Measurements from ENCODE around the gene RTN4RL2. TPM values are rescaled to one million over a fixed set of nuclear protein-coding genes. Genes with fewer than 3 reads are reported as not detected.

RTN4RL2 gene
- total RNA-seq = under 1 TPM; 0.23 to 0.36 TPM

DNA sequence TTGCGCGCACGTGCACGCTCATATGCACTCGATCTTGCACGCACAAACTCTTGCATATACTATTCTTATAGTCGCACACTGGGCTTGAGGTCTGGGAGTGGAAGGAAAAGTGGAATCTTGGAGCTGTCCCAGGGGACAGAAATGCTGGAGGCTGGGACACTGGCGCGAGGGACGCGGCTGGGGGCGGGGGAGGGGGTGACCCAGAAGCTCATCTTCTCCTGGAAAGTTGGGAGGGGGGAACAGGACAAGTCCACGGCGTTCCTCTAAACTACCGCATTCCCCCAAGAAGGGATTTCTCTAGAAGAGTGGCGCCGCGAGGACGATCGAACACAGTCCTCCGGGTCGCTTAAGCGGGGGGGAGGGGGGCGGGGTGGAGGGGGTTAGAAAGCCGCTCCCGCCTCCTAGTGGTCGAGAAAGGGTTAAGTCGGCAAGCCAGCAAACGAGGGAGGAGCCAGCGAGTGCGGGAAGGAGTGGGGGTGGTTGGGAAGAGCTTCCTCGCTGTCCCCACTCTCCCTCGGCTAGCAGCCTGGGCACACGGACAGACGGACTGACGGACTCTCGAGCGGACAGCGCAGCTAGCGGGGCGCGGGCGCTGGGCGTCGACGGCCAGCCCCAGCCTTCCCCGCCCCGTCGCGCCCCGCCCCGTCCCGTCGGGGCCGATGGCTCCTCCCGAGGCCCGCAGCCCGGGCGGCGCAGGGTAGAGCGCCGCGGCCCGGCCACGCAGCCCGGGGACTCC is at the start of gene RTN4RL2:
Gene RTN4RL2 (plus strand): TSS at position 507 of the 736 bp plus-strand sequence. CDS start 338 bp downstream, outside the sequence.
- ChIA-PET POLR2A (interaction anchor here (0.7 kb wide), 1 partner anchor 1169 kb away, joined by 3 read pairs; no protein-coding TSS in a partner anchor), CTCF (interaction anchor here (0.9 to 11.3 kb wide), 12 partner anchors 13 to 341 kb away, joined by 3 to 171 read pairs (median 4); partner anchors contain the start of genes SLC43A1, SLC43A3 and TIMM10)

- ChIA-PET CTCF (interaction anchor here (0.7 kb wide), 1 partner anchor 20 kb away, joined by 4 read pairs; no protein-coding TSS in a partner anchor), POLR2A (no interaction called here)
Observed at GRCh38 chr11:57413681-57414080, 46.6 kb upstream of the RTN4RL2 start.

DNA sequence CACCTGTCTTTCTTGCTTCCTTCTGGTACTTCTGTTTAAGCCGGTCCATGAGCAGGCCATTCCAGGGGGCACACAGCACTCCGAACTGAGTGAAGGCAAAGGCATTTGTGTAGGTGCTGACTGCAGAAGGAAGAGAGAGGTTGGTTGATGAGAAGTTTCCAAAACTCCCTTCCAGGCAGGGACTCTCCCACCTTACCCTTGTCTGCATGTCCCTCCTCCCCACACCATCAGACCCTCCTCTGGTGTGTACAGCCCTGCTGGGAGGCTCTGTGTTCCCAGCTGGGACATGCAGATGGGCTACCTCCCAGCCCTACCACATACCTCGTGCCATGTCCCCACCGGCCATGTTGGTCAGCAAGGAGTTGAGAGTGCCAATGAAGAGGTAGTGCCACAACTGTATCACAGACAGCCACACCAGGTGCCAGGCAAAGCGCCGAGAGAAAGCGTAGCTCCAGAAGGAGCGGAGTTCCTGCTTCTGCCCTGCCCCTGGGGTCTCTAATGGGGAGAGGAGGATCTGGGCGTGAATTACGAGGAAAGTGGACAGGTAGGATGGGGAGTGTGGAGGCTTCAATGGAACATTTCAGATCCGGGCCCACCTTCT is 45.6 kb upstream of the RTN4RL2 start:
- ChIA-PET CTCF (no interaction called here), POLR2A (no interaction called here)

GRCh38 chr11:57416436-57416835 is 43.9 kb upstream of the RTN4RL2 start:
- ChIA-PET CTCF (no interaction called here), POLR2A (interaction anchor here (1.4 kb wide), 1 partner anchor 10 kb away, joined by 7 read pairs; no protein-coding TSS in a partner anchor)

DNA sequence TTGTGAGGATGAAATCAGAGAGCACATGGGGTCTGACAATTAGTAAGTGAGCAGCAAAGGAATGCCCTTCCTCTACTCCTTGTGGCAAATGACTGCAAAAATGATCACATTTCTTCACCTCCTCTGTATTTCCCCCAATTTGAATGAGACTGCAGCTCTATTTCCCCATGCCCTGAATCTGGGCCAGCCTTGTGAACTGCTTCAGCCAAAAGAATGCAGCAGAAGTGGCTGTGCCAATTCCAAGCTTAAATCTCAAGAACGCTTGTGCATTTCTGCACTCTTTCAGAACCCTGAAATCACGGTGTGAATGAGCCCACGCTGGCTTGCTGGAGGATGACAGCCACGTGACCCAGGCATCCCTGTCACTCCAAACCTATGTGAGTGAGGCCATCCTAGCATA is 43.3 kb upstream of the RTN4RL2 start:
- CTCF ChIA-PET = interaction anchor here (1.4 kb wide), 1 partner anchor 9 kb away, joined by 4 read pairs; no protein-coding TSS in a partner anchor
- POLR2A ChIA-PET = interaction anchor here (1.4 kb wide), 1 partner anchor 10 kb away, joined by 7 read pairs; no protein-coding TSS in a partner anchor

DNA sequence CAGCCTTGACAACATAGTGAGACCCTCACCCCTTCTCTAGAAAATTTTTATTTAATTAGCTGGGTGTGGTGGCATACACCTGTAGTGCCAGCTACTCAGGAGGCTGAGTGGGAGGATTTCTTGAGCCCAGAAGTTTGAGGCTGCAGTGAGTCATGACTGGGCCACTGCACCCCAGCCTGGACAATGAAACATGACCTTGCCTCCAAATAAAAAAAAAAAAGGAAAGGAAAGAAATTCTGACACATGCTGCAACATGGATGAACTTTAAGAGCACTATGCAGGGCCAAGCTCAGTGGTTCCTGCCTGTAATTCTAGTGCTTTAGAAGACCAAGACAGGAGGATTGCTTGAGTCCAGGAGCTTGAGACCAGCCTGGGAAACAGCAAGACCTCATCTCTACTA is 42.2 kb upstream of the RTN4RL2 start:
- ChIA-PET CTCF (interaction anchor here (0.7 to 1.4 kb wide), 2 partner anchors 10 to 24 kb away, joined by 3 to 4 read pairs; no protein-coding TSS in a partner anchor), POLR2A (interaction anchor here (1.2 to 3.1 kb wide), 2 partner anchors 9 to 11 kb away, joined by 4 to 15 read pairs; no protein-coding TSS in a partner anchor)

- POLR2A ChIA-PET = interaction anchor here (1.4 to 3.1 kb wide), 2 partner anchors 12 to 14 kb away, joined by 3 to 15 read pairs; no protein-coding TSS in a partner anchor
- CTCF ChIA-PET = interaction anchor here (0.9 to 1.4 kb wide), 3 partner anchors 9 to 13 kb away, joined by 3 to 5 read pairs (median 3); no protein-coding TSS in a partner anchor
Observed at GRCh38 chr11:57419146-57419545, 41.2 kb upstream of the RTN4RL2 start.

DNA sequence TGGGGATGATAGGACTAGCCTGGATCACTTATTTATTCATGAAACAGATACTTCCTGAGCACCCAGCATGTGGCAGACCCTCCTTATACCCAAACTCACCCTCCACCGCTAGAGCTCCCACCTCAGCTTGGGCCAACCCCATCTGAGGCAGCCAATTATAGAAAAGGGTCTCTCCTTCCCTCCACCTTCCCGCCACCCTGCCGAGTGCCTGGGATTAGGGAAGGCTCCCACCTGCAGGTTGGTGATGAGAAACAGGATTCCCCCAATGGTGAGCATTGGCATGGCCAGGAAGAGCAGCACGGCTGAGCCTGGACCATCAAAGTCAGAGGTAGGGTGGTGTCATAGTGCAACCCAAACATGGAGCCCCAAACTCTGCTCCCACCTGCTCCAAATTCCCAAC is 39.3 kb upstream of the RTN4RL2 start:
- POLR2A ChIA-PET = interaction anchor here (1.0 kb wide), 2 partner anchors 11 to 109 kb away, joined by 3 read pairs; partner anchors contain the start of gene TIMM10
- CTCF ChIA-PET = interaction anchor here (1.6 kb wide), 1 partner anchor 37 kb away, joined by 5 read pairs; no protein-coding TSS in a partner anchor

GRCh38 chr11:57421805-57422204 is 38.5 kb upstream of the RTN4RL2 start:
- POLR2A ChIA-PET = interaction anchor here (0.7 to 1.1 kb wide), 2 partner anchors 16 to 93 kb away, joined by 3 read pairs; no protein-coding TSS in a partner anchor
- CTCF ChIA-PET = interaction anchor here (1.0 kb wide), 1 partner anchor 76 kb away, joined by 3 read pairs; no protein-coding TSS in a partner anchor

DNA sequence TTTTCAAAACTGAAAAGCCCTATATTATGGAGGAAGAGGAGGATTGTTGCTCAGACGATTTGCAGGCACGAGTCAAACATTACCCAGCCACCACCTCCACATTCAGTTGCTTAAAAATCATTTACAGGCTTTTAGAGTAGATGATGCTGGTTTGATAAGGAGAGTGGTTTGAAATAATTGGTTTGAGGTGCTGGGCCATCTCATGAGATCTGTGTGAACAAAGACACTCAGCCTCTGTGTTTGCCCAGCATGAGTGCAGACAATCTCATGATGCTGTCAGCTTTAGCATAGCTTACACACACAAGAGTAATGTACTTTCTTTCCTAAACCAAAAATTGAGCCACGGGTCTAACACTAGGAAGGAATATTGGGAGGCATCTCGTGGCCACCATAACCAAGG is 37.7 kb upstream of the RTN4RL2 start:
- ChIA-PET POLR2A (interaction anchor here (1.1 kb wide), 1 partner anchor 17 kb away, joined by 3 read pairs; no protein-coding TSS in a partner anchor), CTCF (interaction anchor here (1.0 kb wide), 1 partner anchor 76 kb away, joined by 3 read pairs; no protein-coding TSS in a partner anchor)

GRCh38 chr11:57424137-57424791 is 36.1 kb upstream of the RTN4RL2 start:
- POLR2A ChIA-PET = interaction anchor here (0.5 to 2.3 kb wide), 8 partner anchors 8 to 1152 kb away, joined by 3 to 21 read pairs (median 6); partner anchors contain the start of gene LPXN
- CTCF ChIA-PET = interaction anchor here (1.1 to 2.6 kb wide), 3 partner anchors 18 to 79 kb away, joined by 4 to 7 read pairs (median 7); no protein-coding TSS in a partner anchor

- CTCF ChIA-PET = interaction anchor here (1.1 to 6.4 kb wide), 5 partner anchors 19 to 143 kb away, joined by 3 to 45 read pairs (median 7); partner anchors contain the start of gene UBE2L6
- POLR2A ChIA-PET = interaction anchor here (0.5 to 2.3 kb wide), 8 partner anchors 8 to 175 kb away, joined by 3 to 21 read pairs (median 5); no protein-coding TSS in a partner anchor
Observed at GRCh38 chr11:57424792-57425564, 35.4 kb upstream of the RTN4RL2 start.

- POLR2A ChIA-PET = interaction anchor here (1.3 to 2.3 kb wide), 4 partner anchors 18 to 33 kb away, joined by 3 to 21 read pairs (median 8); no protein-coding TSS in a partner anchor
- CTCF ChIA-PET = interaction anchor here (1.4 to 6.4 kb wide), 6 partner anchors 20 to 142 kb away, joined by 3 to 45 read pairs (median 6); partner anchors contain the start of genes RTN4RL2 and UBE2L6
Observed at GRCh38 chr11:57425565-57426438, 34.5 kb upstream of the RTN4RL2 start.

GRCh38 chr11:57426439-57426928 is 33.8 kb upstream of the RTN4RL2 start:
- ChIA-PET CTCF (interaction anchor here (1.4 to 6.4 kb wide), 3 partner anchors 31 to 80 kb away, joined by 3 to 45 read pairs (median 6); partner anchors contain the start of gene RTN4RL2), POLR2A (interaction anchor here (1.3 kb wide), 1 partner anchor 32 kb away, joined by 3 read pairs; no protein-coding TSS in a partner anchor)

- CTCF ChIA-PET = interaction anchor here (0.7 to 6.4 kb wide), 5 partner anchors 30 to 141 kb away, joined by 3 to 45 read pairs (median 3); partner anchors contain the start of genes RTN4RL2 and UBE2L6
- POLR2A ChIA-PET = interaction anchor here (0.7 kb wide), 1 partner anchor 275 kb away, joined by 5 read pairs; no protein-coding TSS in a partner anchor
Observed at GRCh38 chr11:57426929-57427726, 33.2 kb upstream of the RTN4RL2 start, which contains the start of gene SLC43A3. Gene SLC43A3, minus strand, starts transcription at chr11:57427121. Its CDS starts 949 bp downstream, at chr11:57426172.

All from activated CD8-positive, alpha-beta memory T cell treated with anti-CD3 and anti-CD28 coated beads for 36 hours (primary cell).